Breast epithelium (tissue), 4 donors: Measurements from ENCODE around the gene SHB. TPM values are rescaled to one million over a fixed set of nuclear protein-coding genes. Genes with fewer than 3 reads are reported as not detected.
A peak's percentile ranks its signal among the peaks of the same experiment; 100 is the strongest.

Source experiments
- DNase-seq, 2 donors: peaks; one replicate each; pipeline ENCODE4 v3.0.0-alpha.2; 2019; ENCODE audit warnings: low spot score in 2 of 2
- H3K27ac ChIP-seq, 2 donors: fragments of 200-600 bp; sonication (generic) in 1 of 2; one replicate each; pipeline ENCODE4 v1.5.1; 2016 to 2019; ENCODE audit warnings: mild to moderate bottlenecking in 1 of 2
- H3K27me3 ChIP-seq, 2 donors: fragments of 200-600 bp; sonication (generic) in 1 of 2; one replicate each; pipeline versions ENCODE4 v1.5.1 to v1.6.0; 2017 to 2019; ENCODE audit warnings: control low read depth in 1 of 2, mild to moderate bottlenecking in 1 of 2
- H3K36me3 ChIP-seq: fragments of 200-600 bp; one replicate; pipeline ENCODE4 v1.5.1; 2019
- H3K4me1 ChIP-seq, 2 donors: fragments of 200-600 bp; sonication (generic); one replicate each; pipeline ENCODE4 v1.5.1; 2016 to 2019; ENCODE audit warnings: control low read depth in 1 of 2
- H3K4me3 ChIP-seq, 3 donors: fragments of 200-600 bp; sonication (generic); 1 replicate in 2 of 3; 2 replicates in 1 of 3; pipeline ENCODE4 v1.5.1; 2016 to 2019; ENCODE audit warnings: mild to moderate bottlenecking in 3 of 3, moderate library complexity in 2 of 3
- H3K9me3 ChIP-seq, 2 donors: fragments of 200-600 bp; sonication (generic) in 1 of 2; one replicate each; pipeline ENCODE4 v1.5.1; 2016 to 2019; ENCODE audit warnings: control low read depth in 1 of 2
- CTCF ChIP-seq, 3 donors: fragments of 450-650 bp; IDR thresholded peaks; one replicate each; pipeline ENCODE4 v1.5.1; 2016 to 2017; ENCODE audit warnings: antibody characterized with exemption in 3 of 3, mild to moderate bottlenecking in 3 of 3, moderate library complexity in 3 of 3
- POLR2A ChIP-seq: fragments of 450-650 bp; IDR thresholded peaks from one replicate; pipeline ENCODE4 v1.6.1; 2016; ENCODE audit warnings: antibody characterized with exemption, mild to moderate bottlenecking, moderate library complexity
- POLR2AphosphoS5 ChIP-seq, 3 donors: sonication (generic); formaldehyde crosslinking; IDR thresholded peaks; one replicate each; pipeline ENCODE4 v1.6.1; 2017; ENCODE audit warnings: antibody characterized with exemption in 3 of 3
- intact Hi-C: fragments of 100-400 bp; cut with DNase I; formaldehyde crosslinking; loops from one replicate; pipeline ENCODE4 v1.15.1; 2023; ENCODE audit warnings: low total_unique reads
- total RNA-seq, 3 donors: library from RNA; depleted of rRNA; stranded (reverse); fragments of >200 nt; gene quantifications; one replicate each; pipeline ENCODE4 v1.1.0, GENCODE V29; 2016

Gene SHB
- total RNA-seq, 3 donors from 2014 or later, result 3.8 to 18.7 (median 17.9) TPM

GRCh38 chr9:37906312-37907239, 162.5 kb downstream of the SHB start:
- H3K4me3 ChIP-seq, result no peak overlapping the region
- TF ChIP-seq POLR2AphosphoS5 (IDR thresholded peaks at IDR 0.05) (no peak), CTCF (IDR thresholded peaks at IDR 0.05) (no peak), POLR2A (no peak)
- no peaks in the 10 kb centered on the region for H3K36me3 ChIP-seq
- H3K9me3 ChIP-seq, result no peaks in the 10 kb centered on the region
- intact Hi-C loops, result no loop called here
- H3K27me3 ChIP-seq, result no peaks in the 10 kb centered on the region
- DNase-seq, result no peak
- no peak overlapping the region for H3K27ac ChIP-seq
- peaks cover 0 to 8% of the 10 kb centered on the region in 2 donors for H3K4me1 ChIP-seq

DNA sequence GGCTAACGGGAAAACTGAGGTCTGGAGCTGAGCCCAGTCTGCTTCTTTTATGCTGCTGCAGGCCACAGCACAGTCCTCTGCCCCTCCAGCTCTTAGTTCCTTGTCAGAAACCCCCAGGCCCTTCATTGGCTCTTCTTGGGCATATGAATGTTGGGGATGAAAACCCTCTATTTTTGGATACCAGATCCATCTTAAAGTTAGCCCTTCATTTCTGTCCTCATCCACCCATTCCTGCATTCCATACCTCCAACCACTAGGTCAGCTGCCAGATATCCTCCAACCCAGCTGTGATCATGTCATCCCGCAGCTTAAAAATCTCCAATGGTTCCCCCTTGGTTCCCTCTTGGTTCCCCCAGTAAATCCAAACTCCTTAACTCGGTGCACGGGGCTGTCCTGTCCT, 163.3 kb downstream of the SHB start:
- no peak for DNase-seq
- TF ChIP-seq POLR2A, result no peak
- no peak for TF ChIP-seq CTCF (IDR thresholded peaks at IDR 0.05)
- TF ChIP-seq POLR2AphosphoS5 (IDR thresholded peaks at IDR 0.05), result no peak

GRCh38 chr9:37905131-37905505, 163.9 kb downstream of the SHB start:
- intact Hi-C loops, result no loop called here
- TF ChIP-seq POLR2AphosphoS5 (IDR thresholded peaks at IDR 0.05) (no peak), POLR2A (no peak), CTCF (IDR thresholded peaks at IDR 0.05) (no peak)
- H3K4me3 ChIP-seq, result peak overlapping the region; percentile 85 to 96 (median 92)
- no peak for DNase-seq
- peaks cover 0 to 8% of the 10 kb centered on the region in 2 donors for H3K4me1 ChIP-seq
- no peaks in the 10 kb centered on the region for H3K9me3 ChIP-seq
- no peaks in the 10 kb centered on the region for H3K27me3 ChIP-seq
- no peaks in the 10 kb centered on the region for H3K36me3 ChIP-seq
- H3K27ac ChIP-seq, result peak overlapping the region; percentile 84 to 85

More for the DNA sequence above, 163.3 kb downstream of the SHB start:
- Histone ChIP-seq H3K27ac (no peak overlapping the region), H3K4me3 (no peak overlapping the region), H3K27me3 (no peaks in the 10 kb centered on the region), H3K4me1 (peaks cover 0 to 8% of the 10 kb centered on the region in 2 donors), H3K9me3 (no peaks in the 10 kb centered on the region), H3K36me3 (no peaks in the 10 kb centered on the region)
- intact Hi-C loops, result no loop called here

GRCh38 chr9:37904445-37905130, 164.4 kb downstream of the SHB start:
- Histone ChIP-seq H3K4me1 (peaks cover 0 to 8% of the 10 kb centered on the region in 2 donors), H3K36me3 (no peaks in the 10 kb centered on the region), H3K4me3 (peak overlapping the region; percentile 85 to 96 (median 92)), H3K27me3 (no peaks in the 10 kb centered on the region), H3K27ac (peak overlapping the region; percentile 84 to 85), H3K9me3 (no peaks in the 10 kb centered on the region)
- TF ChIP-seq POLR2A (no peak), CTCF (IDR thresholded peaks at IDR 0.05) (peak in 1 of 3 donors; percentile 2)
- no peak for DNase-seq
- intact Hi-C loops, result no loop called here
